ENCODE results near the gene ZSCAN31.
"Not testable (repeated sequence)": the region's sequence is repeated elsewhere in the genome, so short reads cannot be mapped to it uniquely, and the experiment has no call there.

The ZSCAN31 gene

DNA sequence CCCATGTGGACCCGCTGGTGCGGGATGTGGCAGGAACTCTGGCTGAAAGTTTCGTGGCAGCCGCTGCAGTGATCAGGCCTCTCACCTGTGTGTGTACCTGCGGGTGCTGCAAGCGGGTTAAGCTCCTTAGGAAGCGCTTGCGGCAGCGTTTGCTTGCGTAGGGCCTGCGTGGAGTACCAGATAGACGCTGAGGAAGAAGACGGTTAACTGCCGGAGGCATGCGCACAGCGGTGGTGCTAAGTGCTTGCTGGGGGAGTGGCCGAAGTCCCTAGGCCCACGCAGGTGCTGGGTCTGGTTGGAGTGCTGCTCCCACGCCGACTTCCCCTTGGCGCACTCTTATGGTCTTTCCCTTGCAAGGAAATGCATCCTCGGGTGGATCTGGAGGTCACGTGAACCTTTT is 23.0 kb downstream of the ZSCAN31 start:
- DNase-seq: no peak

- DNase-seq: no peak
Measured at GRCh38 chr6:28311139-28311823, 24.7 kb downstream of the ZSCAN31 start.

DNA sequence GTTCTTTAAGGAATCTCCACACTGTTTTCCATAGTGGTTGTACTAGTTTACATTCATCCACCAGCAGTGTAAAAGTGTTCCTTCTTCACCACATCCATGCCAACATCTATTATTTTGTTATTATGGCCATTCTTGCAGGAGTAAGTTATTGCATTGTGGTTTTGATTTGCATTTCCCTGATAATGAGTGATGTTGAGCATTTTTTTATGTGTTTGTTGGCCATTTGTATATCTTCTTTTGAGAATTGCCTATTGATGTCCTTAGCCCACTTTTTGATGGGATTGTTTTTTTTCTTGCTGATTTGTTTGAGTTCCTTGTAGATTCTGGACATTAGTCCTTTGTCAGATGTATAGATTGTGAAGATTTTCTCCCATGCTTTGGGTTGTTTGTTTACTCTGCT is 29.6 kb downstream of the ZSCAN31 start:
- not testable (repeated sequence) for DNase-seq

DNA sequence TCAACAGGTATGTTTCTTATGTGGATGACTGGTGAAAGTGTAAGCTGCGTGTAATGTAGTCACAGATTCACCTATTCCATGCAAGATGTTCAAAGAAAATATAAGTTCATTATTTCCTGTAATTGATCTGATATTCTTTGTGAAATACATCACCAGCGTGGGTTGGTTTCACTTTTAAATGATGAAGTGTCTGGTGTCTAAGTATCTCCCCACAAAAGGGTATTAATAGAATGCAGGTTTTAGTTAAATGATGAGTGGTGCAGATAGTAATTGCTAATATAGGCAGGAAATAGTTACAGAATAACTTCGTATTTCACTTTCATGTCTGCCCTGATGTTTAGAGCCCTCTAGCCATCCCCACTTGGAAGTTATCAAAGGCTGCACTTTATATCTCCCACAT is 32.4 kb downstream of the ZSCAN31 start:
- DNase-seq: no peak

- no peak for DNase-seq
Measured at GRCh38 chr6:28296520-28297060, 39.4 kb downstream of the ZSCAN31 start.

DNA sequence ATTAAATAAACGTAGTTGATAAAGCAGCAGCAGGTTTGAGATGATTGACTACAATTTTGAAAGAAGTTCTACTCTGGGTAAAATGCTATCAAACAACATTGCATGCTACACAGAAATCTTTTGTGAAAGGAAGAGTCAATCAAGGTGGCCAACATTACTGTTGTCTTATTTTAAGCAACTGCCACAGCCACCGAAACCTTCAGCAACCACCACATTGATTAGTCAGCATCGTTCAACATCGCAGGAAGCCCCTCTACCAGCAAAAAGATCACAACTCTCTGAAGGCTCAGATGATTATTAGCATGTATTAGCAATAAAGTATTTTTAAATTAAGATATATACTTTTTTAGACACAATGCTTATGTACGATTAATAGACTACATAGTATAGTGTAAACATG is 40.6 kb downstream of the ZSCAN31 start:
- DNase-seq: no peak

GRCh38 chr6:28291573-28291972 is 44.4 kb downstream of the ZSCAN31 start:
- DNase-seq: no peak

- no peak for DNase-seq
Measured at GRCh38 chr6:28282926-28283325, 53.0 kb downstream of the ZSCAN31 start.

DNA sequence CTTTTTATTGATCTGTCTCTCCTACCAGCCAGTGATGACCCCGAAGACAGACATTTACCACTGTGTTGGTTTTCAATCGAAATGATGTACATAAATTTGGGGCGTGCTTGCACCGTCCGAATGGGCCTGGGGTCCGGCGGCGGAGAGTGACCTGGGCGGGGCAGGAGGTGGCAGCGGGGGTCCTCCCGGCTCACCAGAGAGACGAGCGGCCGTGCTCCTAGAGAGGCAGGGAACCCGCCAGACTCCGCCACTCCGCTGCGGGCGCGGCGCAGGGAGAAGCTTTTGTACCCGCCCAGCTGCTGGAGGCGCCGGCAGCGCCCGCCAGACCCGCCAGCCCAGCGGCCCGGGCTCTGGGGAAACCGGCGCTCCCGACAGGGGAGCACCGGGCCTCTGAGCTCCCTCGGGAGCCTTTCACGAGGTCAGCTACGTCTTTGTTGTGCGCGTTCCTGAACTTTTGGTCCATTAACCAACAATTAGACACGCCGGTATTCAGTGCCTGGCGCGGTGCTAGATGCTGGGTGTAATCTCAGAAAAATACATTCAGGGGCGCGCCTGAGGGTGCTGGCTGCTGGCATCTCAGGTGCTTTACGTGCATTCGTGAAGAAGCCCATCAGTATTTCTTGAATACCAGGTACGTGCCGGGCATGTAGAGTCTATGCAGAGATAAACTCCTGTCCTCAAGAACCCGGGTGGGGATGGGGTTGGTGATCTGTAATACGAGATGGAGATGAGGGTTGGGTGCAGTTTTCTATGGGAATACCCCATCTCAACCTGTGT is 54.5 kb downstream of the ZSCAN31 start, which contains the start of gene PGBD1:
PGBD1 (plus strand) TSS at position 285 of the 777 bp plus-strand sequence. CDS start 2,242 bp downstream, outside the sequence.
- DNase-seq: peak; percentile 84

- DNase-seq: no peak
Measured at GRCh38 chr6:28280595-28281287, 55.2 kb downstream of the ZSCAN31 start.

GRCh38 chr6:28277746-28278145 is 58.2 kb downstream of the ZSCAN31 start:
- DNase-seq: no peak

- no peak for DNase-seq
Measured at GRCh38 chr6:28274888-28275287, 61.1 kb downstream of the ZSCAN31 start.
